KBM-7 (cell line): Measurements from ENCODE around the gene FAM114A1.
"Not testable (repeated sequence)": the region's sequence is repeated elsewhere in the genome, so short reads cannot be mapped to it uniquely, and the experiment has no call there.

ENCODE experiments used
- DNase-seq: peaks from one replicate; pipeline ENCODE4 v3.0.0-alpha.2; 2015
- in situ Hi-C: fragments of 300-500 bp; cut with MboI; formaldehyde crosslinking; loops from 2 replicates; pipeline ENCODE4 v1.14.3; 2020; ENCODE audit warnings: low sequenced_read_pairs, low pct_unique_long_range_greater_than_20kb, mixed read lengths

Gene FAM114A1

DNA sequence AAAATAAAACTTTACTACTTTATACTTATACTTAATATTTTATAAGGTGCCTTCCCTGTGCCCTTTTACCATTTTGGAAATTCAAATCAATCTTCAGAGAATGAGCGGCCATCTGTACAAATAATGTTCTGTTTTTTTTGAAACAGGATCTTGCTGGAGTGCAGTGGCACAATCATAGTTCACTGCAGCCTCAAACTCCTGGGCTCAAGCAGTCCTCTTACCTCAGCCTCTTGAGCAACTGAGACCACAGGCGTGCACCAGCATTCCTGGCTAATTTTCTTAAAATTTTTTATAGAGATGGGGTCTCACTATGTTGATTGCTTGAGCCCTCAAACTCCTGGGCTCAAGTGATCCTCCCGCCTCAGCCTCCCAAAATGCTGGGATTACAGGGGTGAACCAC, 53.5 kb downstream of the FAM114A1 start:
- DNase-seq: no peak
- in situ Hi-C loops: loop anchor here (25.0 kb wide), 1 partner anchor 216 kb away; no protein-coding TSS in a partner anchor

DNA sequence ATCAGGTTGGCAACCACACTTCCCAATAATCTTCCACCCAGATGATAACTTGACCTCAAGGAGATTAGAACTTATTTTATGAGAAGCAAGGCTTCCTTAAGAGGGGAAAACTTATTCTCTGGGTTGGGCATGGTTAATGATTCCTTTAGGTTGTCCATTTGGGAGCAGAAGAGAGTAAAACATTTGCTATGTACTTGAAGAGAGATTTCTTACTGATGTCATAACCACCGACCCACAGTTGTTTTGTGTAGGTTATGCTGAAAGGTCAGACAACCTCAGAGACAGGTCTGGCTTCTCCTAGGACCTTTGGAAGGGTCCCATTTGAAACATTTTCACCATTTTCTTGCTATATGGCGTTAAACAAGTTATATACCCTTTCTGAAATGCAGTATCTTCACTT, 56.1 kb downstream of the FAM114A1 start:
- in situ Hi-C loops: loop anchor here (25.0 kb wide), 1 partner anchor 214 kb away; no protein-coding TSS in a partner anchor
- no peak for DNase-seq

DNA sequence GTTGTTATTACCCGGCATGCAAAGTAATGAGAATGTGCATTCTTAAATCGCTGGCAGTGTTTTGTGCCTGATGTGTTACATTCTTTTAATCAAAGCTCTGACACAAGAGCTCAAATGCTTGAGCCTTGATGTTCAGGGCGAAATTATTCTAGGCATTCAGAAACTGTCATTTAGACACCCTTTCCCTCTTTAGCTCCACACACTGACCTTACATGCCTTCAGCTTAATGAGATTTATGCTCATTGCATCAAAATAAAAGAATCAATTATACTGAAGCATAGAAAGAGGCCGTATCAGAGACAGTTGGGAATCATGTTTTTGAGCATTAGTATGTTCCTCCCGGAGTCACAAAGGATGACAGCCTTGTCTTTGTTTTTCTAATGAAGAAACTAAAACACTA, 56.7 kb downstream of the FAM114A1 start:
- in situ Hi-C loops: loop anchor here (25.0 kb wide), 1 partner anchor 213 kb away; no protein-coding TSS in a partner anchor
- no peak for DNase-seq

DNA sequence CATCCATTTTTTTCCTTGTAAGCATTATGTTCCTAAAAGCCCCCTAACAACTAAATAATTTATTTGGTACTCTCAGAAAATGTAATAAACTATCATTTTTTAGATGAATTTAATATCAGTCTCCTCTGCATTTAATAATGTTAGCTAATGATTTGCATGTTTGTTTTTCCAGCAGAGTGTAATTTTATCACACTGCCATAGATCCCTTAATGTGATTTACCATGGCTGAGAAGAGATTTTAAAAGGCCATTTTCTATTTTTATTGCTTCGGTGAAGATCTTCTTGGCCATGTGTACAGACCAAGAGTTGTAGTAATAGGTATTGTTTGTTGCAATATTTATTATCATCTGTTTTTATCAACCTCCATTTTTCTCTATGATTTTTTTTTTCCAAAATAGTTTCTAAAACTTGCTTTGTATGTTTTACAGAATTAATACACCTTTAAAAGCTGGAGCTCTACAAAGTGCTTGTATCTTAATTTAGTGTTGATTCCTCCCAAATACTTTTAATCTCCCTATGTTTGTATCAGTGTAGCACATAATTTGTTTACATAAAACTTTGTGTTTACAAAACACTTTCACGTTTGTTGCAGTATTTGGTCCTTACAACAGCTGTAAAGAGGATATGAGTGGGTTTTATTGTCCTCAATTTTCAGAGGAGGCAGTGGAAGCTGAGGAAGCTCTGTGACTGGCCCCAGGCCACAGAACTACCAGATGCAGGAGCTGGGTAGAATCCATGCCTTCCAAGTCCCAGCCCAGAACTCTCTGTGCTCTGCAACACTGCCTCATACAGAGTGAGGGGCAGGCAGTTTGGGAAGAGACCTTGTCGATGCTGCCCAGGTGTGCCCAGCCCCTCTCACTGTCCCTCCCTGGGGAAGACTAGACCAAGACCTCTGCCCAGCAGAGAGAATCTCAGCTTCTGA, 58.1 kb downstream of the FAM114A1 start:
- in situ Hi-C loops: no loop called here
- no peak for DNase-seq

DNA sequence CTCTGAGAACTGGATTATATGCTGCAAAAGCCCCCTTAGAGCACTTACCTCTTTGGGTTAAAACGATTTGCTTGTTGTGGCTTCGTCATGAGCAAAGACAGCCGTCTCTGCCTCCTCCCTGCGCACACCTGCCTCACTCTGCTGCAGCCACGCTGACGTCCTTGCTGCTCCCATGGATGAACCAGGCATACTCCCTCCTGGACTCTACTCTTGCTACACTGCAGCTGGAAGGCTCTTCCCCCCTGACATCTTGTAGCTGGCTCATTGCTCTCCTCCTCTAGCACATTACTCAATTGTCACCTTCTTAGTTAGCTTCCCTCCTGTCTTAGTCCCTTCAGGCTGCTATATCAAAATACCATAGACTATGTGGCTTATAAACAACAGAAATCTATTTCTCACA, 59.3 kb downstream of the FAM114A1 start:
- no peak for DNase-seq
- in situ Hi-C loops: no loop called here

DNA sequence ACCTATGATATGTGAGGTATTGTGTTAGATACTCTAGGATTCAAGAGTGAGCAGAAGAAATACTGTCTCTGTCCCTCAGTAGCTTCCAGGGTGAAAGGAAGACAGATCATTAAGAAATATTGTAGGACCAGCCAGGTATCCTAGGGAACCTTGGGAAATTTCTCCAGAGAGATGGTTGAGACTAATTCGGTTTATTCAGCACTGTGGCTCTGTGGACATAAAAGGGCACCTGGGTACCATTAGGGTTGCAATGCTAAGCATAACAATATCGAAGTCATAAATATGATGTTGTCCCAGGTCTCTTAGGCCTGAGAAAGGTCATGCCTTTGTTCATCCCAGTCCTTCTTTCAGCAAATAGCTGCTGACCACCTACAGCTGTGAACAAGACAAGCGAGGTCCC, 61.0 kb downstream of the FAM114A1 start:
- in situ Hi-C loops: no loop called here
- no peak for DNase-seq

DNA sequence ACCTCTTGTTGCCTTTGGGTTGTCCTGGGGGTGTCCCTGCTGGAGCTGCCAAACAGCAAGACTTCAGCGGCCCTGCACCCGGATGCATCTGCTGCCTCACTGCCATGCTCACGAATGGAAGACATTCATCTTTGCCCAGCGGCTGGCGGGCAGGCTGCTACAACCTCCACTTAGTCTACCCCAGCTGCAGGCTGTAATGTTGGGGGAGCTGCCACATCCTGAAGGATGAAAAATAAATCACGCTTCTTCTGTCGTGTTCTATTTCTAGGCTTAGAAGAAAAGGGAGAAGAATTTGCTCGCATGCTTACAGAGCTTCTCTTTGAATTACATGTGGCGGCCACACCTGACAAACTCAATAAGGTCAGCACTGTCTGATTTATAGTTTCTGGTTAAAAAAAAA, 61.4 kb downstream of the FAM114A1 start:
- in situ Hi-C loops: no loop called here
- DNase-seq: no peak

DNA sequence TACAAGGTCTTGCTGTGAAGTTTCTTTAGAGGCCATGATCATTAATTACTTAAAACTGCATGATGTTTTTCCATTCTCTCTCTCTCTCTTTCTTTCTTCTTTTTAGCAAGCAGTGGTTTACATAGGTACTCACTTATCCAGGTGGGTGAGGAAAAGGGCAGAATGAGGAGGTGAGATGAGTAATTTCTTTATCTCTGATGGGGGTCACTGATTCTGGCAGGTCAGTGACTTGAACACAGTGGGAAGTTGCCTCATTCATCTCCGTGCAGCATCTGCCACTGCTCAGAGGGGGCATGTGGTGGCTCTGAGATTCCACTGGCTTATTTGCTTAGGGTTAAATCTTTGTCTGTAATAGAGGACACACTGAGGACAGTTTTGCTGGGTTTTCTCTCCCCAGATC, 62.6 kb downstream of the FAM114A1 start:
- in situ Hi-C loops: no loop called here
- no peak for DNase-seq

DNA sequence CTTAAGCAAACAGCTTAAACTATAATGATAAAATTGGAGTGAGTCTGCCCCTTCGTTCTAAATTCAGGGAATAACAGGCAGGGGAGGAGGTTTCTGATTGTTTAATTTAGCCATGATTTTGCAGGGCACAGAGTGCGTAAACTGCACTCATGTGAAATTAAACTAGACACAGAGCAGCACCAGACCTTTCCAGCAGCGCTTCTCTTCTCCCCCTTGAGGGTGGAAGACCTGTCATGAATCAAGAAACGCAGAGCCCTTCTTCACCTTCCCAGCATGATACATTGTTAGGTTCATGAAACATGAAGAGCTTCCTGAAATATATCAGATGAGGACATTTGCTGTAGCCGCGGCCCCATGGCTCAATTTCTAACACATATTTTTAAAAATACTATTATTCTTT, 63.1 kb downstream of the FAM114A1 start:
- in situ Hi-C loops: no loop called here
- DNase-seq: no peak

DNA sequence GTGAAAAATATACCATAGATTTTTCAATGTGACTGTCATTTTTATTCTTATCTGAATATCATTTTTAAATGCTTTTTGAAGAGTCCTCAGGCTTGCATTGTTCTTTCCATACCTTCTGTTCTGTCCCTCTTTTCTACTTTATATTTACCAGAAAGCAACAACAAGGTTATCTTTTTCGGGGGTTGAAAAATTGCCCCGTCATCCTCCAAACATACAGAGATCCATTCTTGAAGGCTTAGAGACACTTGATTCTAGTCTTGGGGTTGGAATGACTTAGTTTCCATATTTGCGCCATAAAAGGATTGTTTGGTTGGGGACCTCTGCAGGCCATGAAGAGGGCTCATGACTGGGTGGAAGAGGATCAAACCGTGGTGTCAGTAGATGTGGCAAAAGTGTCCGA, 63.5 kb downstream of the FAM114A1 start:
- in situ Hi-C loops: no loop called here

DNA sequence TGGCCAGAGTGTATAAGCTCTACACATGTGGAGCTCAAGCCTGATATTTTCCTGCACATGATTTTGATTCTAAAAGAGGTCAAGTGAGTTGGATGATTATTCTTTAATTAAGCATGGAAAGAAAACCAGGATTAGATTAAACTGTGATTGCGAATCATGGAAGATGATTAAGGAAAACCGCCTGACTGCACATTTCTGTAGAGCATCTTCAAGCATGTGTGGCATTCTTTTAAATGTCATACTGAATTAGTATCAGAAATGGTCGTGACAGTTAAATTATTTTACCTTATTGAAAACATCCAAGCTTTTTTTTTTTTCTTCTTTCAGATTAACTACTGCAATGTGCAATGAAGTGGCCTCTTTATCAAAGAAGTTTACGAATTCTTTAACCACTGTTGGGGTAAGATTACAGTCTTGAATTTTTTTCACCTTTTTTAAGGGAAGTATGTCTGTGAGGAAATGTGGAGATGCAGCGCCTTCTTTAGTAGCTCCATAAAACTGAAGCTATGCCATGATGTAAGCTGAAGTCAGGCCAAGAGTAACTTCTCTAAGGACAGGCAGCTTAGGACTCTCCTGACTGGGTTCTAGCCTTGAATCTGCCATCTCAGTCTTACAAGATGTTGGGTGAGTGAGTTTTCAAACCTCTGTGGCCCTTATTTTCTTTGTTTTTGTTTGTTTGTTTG, 67.9 kb downstream of the FAM114A1 start:
- DNase-seq: no peak
- in situ Hi-C loops: no loop called here

More for the DNA sequence above, 63.5 kb downstream of the FAM114A1 start:
- no peak for DNase-seq

DNA sequence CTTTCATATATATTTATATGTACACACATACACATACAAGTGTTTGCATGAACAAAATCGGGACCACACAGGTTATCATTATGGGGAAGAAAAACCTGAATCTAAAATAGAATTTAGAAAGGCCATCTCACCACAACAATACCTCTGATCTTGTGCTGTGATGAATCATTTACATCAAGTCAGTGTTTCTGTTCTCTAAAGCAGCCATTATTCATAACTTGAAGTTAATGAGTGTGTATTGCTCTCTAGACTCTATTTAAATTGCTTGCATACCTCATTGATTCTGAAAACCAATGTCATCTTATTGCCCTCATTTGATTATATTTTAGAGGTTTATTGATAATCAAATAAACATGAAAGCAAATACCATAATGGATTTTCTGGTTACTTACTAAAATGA, 71.6 kb downstream of the FAM114A1 start:
- in situ Hi-C loops: no loop called here
- DNase-seq: no peak

DNA sequence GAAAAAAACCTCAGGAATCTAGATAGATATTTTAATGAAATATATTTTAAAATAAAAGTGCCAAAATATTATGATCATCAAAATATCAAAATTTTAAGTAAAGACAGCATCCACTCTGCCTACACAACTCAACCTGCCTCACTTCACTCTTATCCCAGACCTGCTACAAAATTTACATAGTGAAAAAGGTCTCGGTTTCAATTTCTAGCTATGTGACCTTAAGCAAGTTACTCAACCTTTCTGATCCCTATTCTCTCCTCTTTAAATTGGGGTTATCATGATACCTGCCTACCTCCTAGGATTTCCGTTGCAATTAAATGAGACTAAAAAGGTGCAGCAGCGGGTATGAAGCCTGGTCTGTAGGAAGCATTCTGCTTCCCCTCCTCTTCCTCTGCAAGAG, 72.9 kb downstream of the FAM114A1 start:
- no peak for DNase-seq
- in situ Hi-C loops: no loop called here

DNA sequence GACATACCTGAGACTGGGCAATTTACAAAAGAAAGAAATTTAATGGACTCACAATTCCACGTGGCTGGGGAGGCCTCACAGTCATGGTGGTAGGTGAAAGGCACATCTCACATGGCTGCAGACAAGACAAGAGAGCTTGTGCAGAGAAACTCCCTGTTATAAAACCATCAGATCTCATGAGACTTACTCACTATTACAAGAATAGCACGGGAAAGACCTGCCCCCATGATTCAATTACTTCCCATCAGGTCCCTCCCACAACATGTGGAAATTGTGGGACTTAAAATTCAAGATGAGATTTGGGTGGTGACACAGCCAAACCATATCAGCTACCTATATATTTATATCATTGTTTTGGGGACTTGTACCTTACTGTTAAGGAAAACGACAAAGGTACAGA, 74.3 kb downstream of the FAM114A1 start:
- DNase-seq, in situ Hi-C loops: not testable (repeated sequence)

DNA sequence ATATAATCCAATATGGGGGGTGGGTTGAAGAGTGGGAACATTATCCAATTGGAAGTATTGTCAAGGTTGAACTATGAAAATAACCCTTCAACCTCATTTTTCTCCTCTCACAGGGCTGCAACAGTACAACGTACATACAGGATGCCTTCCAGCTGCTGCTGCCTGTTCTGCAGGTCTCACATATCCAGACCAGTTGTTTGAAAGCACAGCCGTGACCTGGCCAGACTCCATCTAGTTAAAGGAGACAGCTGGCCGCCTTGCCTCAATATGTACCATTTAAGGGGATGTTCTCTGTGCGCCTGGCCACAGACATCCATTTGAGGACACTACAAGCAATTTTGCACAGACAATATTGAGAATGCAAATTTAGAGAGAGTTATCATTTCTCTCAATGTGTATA, 75.7 kb downstream of the FAM114A1 start:
- in situ Hi-C loops: no loop called here
- no peak for DNase-seq

DNA sequence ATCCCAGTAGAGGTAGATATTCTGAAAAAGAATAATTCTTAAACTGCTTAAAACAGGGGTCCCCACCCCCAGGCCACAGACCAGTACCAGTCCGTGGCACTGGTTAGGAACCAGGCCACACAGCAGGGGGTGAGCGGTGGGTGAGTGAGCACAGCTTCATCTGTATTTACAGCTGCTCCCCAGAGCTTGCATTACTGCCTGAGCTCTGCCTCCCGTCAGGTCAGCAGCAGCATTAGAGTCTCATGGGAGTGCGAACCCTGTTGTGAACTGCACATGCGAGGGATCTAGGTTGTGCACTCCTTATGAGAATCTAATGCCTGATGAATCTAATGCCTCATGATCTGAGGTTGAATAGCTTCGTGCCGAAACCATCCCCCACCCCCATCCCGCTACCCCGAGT, 76.8 kb downstream of the FAM114A1 start:
- in situ Hi-C loops: no loop called here
- no peak for DNase-seq

DNA sequence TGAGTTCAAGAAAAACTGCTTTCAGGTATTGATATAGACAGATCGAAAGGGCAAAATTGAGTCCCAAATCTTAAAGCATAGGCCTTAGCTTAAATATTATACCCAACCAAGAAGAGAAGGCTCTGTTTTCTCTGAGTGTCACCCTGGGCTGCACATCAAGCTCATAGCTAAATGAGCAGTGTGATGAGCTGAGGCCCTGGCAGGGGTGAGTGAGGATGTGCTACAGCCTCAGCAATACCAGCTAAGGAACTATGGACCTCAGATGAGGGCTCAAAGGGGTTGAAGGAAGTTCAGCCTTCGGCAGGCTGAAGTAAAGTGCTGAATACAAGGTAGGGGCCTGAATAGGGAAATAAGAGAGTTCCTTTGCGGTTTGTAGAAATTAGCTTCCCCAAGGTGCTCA, 79.3 kb downstream of the FAM114A1 start:
- DNase-seq: no peak
- in situ Hi-C loops: no loop called here

DNA sequence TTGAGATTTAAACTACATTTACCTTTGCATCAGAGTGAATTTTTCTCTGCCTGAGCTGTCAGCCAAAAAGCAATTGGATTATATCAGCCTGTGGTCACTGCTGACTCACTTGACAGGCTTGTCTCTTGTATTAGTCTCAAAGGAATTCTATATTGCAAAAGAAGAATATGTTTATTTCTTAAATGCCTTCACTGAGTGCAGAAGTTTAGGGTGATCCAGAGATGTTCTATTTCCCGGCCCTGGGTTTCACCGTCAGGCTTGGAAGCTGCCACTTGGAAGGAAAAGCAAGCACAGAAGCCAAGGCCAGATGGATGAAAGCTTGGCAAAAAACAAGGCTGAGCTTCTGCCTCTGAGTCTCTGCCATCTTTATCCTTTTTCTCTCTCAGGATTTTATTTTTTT, 80.9 kb downstream of the FAM114A1 start:
- in situ Hi-C loops: no loop called here

DNA sequence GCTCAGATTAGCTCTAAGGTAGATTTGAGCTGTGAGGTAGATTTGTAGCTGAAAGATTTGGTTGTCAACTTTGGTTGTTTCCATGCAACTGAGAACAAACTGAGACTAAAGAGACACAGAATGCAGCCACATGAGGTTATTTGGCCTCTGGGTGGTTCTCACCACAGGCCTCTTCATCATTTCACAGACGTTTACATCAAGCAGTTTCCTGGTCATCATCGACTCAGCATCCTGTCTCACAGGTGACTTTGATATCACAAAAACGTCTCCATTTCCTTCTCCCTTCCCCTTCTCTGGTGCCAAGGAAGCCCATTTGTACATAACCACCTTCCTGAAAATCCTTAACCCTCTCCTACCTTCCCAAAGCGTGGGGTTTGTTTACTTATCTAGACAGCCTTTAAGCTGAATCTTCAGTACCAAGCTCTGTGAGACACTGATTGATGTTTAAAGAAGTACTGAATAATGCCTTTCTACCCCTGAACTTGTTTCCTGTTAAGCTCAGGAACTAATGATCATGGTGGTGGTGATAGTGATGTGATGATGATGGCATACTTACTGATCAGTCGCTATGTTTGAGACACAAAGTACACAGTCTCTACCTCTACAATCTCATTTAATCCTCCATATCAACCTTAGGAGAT, 81.9 kb downstream of the FAM114A1 start:
- no peak for DNase-seq
- in situ Hi-C loops: no loop called here

More for the DNA sequence above, 80.9 kb downstream of the FAM114A1 start:
- no peak for DNase-seq

DNA sequence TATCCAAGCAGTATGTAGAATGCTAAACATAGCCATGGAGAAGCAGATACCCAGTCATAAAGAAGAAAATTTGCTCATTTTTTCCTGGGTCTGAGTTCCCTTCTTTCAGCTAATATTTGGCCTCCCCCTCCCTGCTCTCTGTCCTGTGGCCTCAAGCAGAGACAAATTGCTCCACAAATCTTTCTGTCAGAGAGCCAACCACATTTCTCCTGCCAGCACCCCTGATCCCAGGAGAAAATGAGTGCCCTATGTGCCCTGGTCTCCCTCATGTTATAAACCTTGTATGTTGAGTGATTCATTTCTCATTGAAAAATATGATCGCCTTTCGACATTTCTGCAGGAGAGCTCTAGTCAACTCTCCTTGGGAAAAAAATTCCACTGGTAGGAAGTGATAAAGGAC, 82.6 kb downstream of the FAM114A1 start:
- in situ Hi-C loops: no loop called here
- no peak for DNase-seq
